HCT116 (cell line): Measurements from ENCODE around the gene ETV7. TPM values are rescaled to one million over a fixed set of nuclear protein-coding genes. Genes with fewer than 3 reads are reported as not detected.

ENCODE experiments used
- ATAC-seq: fragments of 200-7000 bp; cut with Tn5 transposase; 2 replicates; pipeline ENCODE4 v1.9.1; 2020; ENCODE audit warnings: mild to moderate bottlenecking, moderate library complexity
- BruUV-seq: library from RNA; stranded (reverse); fragments of 400-500 nt; replicated peaks from 2 replicates; lab custom pipeline; 2021; lab: Mats Ljungman, UMichigan
- CTCF ChIA-PET: fragments of 300-600 bp; sonication (Branson Sonifier 250); formaldehyde crosslinking; loops from one replicate; lab custom pipeline; 2021; ENCODE audit warnings: antibody characterized with exemption; lab: Charles Lee
- POLR2A ChIA-PET: fragments of 300-600, 350-600 bp; sonication (Branson Sonifier 250); formaldehyde crosslinking; loops from one replicate; lab custom pipeline; 2021; ENCODE audit warnings: antibody characterized with exemption; lab: Charles Lee
- RAD21 ChIA-PET, 2 experiments: fragments of 300-600 bp; sonication (Branson Sonifier 250); formaldehyde crosslinking; loops; one replicate each; lab custom pipeline; 2023; ENCODE audit warnings: low total read pairs in 2 of 2; ENCODE audit not compliant: uncharacterized antibody in 2 of 2, unreplicated experiment in 2 of 2, low non-redundant PET in 1 of 2; lab: Charles Lee
- DNase-seq: peaks from one replicate; pipeline ENCODE4 v3.0.0-alpha.2; 2010; ENCODE audit warnings: low read depth, low spot score
- H2AFZ ChIP-seq: fragments of 200-600 bp; shearing (Covaris generic), sonication (generic); 2 replicates; pipeline ENCODE4 v1.6.1; 2017; ENCODE audit warnings: low read depth, mixed run types, mixed read lengths, antibody characterized with exemption, low read length; ENCODE audit not compliant: poor library complexity, severe bottlenecking
- H3K27ac ChIP-seq: 2 replicates; pipeline ENCODE4 v1.5.1; 2012; ENCODE audit warnings: low read depth, low read length
- H3K27me3 ChIP-seq: fragments of 200-600 bp; sonication (generic); 2 replicates; pipeline ENCODE4 v1.6.1; 2016; ENCODE audit warnings: mixed run types, low read length, mixed read lengths; ENCODE audit not compliant: insufficient read depth
- H3K36me3 ChIP-seq, 2 experiments: fragments of 200-500 bp in 1 of 2; fragments of 200-600 bp in 1 of 2; sonication (Bioruptor generic) in 1 of 2; sonication (generic) in 1 of 2; 2 replicates each; pipeline versions ENCODE4 v1.5.1 to v1.6.1; 2014 to 2016; ENCODE audit warnings: low read length in 2 of 2, inconsistent platforms in 1 of 2, mixed read lengths in 1 of 2, mixed run types in 1 of 2; ENCODE audit not compliant: insufficient read depth in 2 of 2, control insufficient read depth in 1 of 2
- H3K4me1 ChIP-seq, 2 experiments: fragments of 200-600 bp in 1 of 2; sonication (generic) in 1 of 2; 2 replicates each; pipeline versions ENCODE4 v1.5.1 to v1.6.1; 2012 to 2017; ENCODE audit warnings: low read length in 2 of 2, inconsistent platforms in 1 of 2, mild to moderate bottlenecking in 1 of 2, mixed read lengths in 1 of 2, mixed run types in 1 of 2, moderate library complexity in 1 of 2; ENCODE audit not compliant: insufficient read depth in 2 of 2, control insufficient read depth in 1 of 2
- H3K4me2 ChIP-seq: fragments of 200-600 bp; sonication (generic); 2 replicates; pipeline ENCODE4 v1.6.1; 2017; ENCODE audit warnings: mixed run types, low read length, mixed read lengths
- H3K4me3 ChIP-seq, 2 experiments: fragments of 200-600 bp in 1 of 2; sonication (generic) in 1 of 2; replicated peaks in 1 of 2; 2 replicates each; pipeline ENCODE4 v1.5.1; 2011 to 2016; ENCODE audit warnings: low read length in 2 of 2, control low read depth in 1 of 2, low read depth in 1 of 2, mild to moderate bottlenecking in 1 of 2, mixed read lengths in 1 of 2, mixed run types in 1 of 2
- H3K79me2 ChIP-seq: fragments of 200-600 bp; sonication (generic); 2 replicates; pipeline ENCODE4 v1.6.1; 2017; ENCODE audit warnings: mild to moderate bottlenecking, mixed run types, low read length, moderate library complexity, mixed read lengths; ENCODE audit not compliant: insufficient read depth
- H3K9ac ChIP-seq: fragments of 200-600 bp; sonication (generic); 2 replicates; pipeline ENCODE4 v1.6.1; 2016; ENCODE audit warnings: low read length, mixed read lengths
- H3K9me2 ChIP-seq: fragments of 200-600 bp; sonication (generic), shearing (Covaris generic); 2 replicates; pipeline ENCODE4 v1.6.1; 2017; ENCODE audit warnings: mixed run types, mild to moderate bottlenecking, moderate library complexity; ENCODE audit not compliant: insufficient read depth
- H3K9me3 ChIP-seq, 2 experiments: fragments of 200-500 bp in 1 of 2; fragments of 200-600 bp in 1 of 2; sonication (Bioruptor generic) in 1 of 2; sonication (generic) in 1 of 2; 2 replicates each; pipeline ENCODE4 v1.6.1; 2014 to 2017; ENCODE audit warnings: low read length in 2 of 2, mixed read lengths in 2 of 2, inconsistent platforms in 1 of 2, low read depth in 1 of 2, mild to moderate bottlenecking in 1 of 2, mixed run types in 1 of 2, moderate library complexity in 1 of 2; ENCODE audit not compliant: control insufficient read depth in 1 of 2, insufficient read depth in 1 of 2
- H4K20me1 ChIP-seq: fragments of 200-600 bp; sonication (generic), shearing (Covaris generic); 2 replicates; pipeline ENCODE4 v1.6.1; 2017; ENCODE audit warnings: mixed run types, mild to moderate bottlenecking, moderate library complexity; ENCODE audit not compliant: insufficient read depth
- CEBPB ChIP-seq: IDR thresholded peaks from 2 replicates; pipeline ENCODE4 v1.6.1; 2012; ENCODE audit warnings: low read depth
- EZH2 ChIP-seq: fragments of 200-600 bp; sonication (generic); IDR thresholded peaks from 2 replicates; pipeline ENCODE4 v1.6.1; 2017; ENCODE audit warnings: antibody characterized with exemption, mixed run types
- EZH2phosphoT487 ChIP-seq: fragments of 200-600 bp; IDR thresholded peaks from 2 replicates; pipeline ENCODE4 v1.6.1; 2018; ENCODE audit warnings: antibody characterized with exemption, borderline replicate concordance
- FOSL1 ChIP-seq: IDR thresholded peaks from 2 replicates; pipeline ENCODE4 v1.6.1; 2012; ENCODE audit warnings: low read depth
- POLR2A ChIP-seq: IDR thresholded peaks from 2 replicates; pipeline ENCODE4 v1.7.0; 2011; ENCODE audit warnings: borderline replicate concordance; ENCODE audit not compliant: insufficient read depth, insufficient read length; ENCODE audit errors: extremely low read depth
- RAD21 ChIP-seq: IDR thresholded peaks from 2 replicates; pipeline ENCODE4 v1.6.1; 2012; ENCODE audit warnings: low read depth, mild to moderate bottlenecking
- SRF ChIP-seq: IDR thresholded peaks from 2 replicates; pipeline ENCODE4 v1.6.1; 2012; ENCODE audit warnings: low read depth
- ZFX ChIP-seq: fragments of 450-650 bp; IDR thresholded peaks from 2 replicates; pipeline ENCODE4 v1.6.1; 2017
- ZNF274 ChIP-seq: fragments of 200-500 bp; sonication (Bioruptor generic); IDR thresholded peaks from 2 replicates; pipeline ENCODE4 v1.6.1; 2014; ENCODE audit warnings: mild to moderate bottlenecking, low read depth, low read length, inconsistent platforms
- intact Hi-C: fragments of 100-400 bp; cut with micrococcal nuclease; formaldehyde crosslinking; loops from 2 replicates; pipeline ENCODE4 v1.10.0; 2022
- total RNA-seq: library from RNA; stranded (reverse); gene quantifications from one replicate; pipeline ENCODE4 v1.2.1, GENCODE V29; 2021; ENCODE audit not compliant: unreplicated experiment
- TF ChIP-seq, protein P1 (sequence below): IDR thresholded peaks from 2 replicates; pipeline ENCODE4 v1.6.1; 2011; ENCODE audit warnings: mild to moderate bottlenecking, low read length, moderate library complexity; ENCODE audit not compliant: insufficient replicate concordance; ENCODE audit errors: extremely low read depth
- TF ChIP-seq, protein P2 (sequence below): IDR thresholded peaks from 2 replicates; pipeline ENCODE4 v1.6.1; 2012

ETV7 gene
- total RNA-seq, 1 experiment from 2014 or later: 1.0 TPM

DNA sequence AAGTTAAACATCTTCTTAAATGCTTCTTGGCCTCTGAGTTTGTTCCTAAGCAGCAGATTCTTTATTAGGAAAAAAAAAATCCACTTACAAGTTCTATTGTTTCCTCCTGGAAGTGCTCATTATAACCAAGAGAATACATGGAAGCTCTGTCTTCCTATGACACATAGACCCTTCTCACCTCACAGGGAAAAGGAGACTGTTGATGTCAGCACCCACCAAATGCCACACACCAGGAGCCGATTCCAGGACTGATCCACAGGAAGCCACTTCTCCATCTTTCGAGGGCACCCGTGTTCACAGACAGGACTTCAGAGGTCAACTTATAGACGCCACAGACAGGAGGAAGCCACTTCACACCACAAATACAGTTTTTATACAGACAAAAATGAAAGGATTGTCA is 37.4 kb downstream of the ETV7 start:
- no TSS peak for BruUV-seq
- ChIA-PET POLR2A (no interaction called here), RAD21 (no interaction called here), CTCF (interaction anchor here (1.7 kb wide), 1 partner anchor 9 kb away, joined by 6 read pairs; no protein-coding TSS in a partner anchor)
- Histone ChIP-seq H3K4me1 (peaks cover 0 to 10% of the 10 kb centered on the region in 2 experiments; a peak in 1 of 4 replicates), H3K27ac (no peak overlapping the region), H3K9me2 (no peaks in the 10 kb centered on the region), H3K36me3 (no peaks in the 10 kb centered on the region), H3K9ac (no peak overlapping the region), H3K9me3 (peaks cover 0 to 5% of the 10 kb centered on the region in 2 experiments; a peak in 1 of 4 replicates), H3K4me3 (no peak overlapping the region), H3K4me2 (no peak overlapping the region), H3K27me3 (no peaks in the 10 kb centered on the region), H3K79me2 (no peaks in the 10 kb centered on the region), H2AFZ (no peak overlapping the region)
- intact Hi-C loops: no loop called here
- DNase-seq: no peak
- TF ChIP-seq, protein P1, sequence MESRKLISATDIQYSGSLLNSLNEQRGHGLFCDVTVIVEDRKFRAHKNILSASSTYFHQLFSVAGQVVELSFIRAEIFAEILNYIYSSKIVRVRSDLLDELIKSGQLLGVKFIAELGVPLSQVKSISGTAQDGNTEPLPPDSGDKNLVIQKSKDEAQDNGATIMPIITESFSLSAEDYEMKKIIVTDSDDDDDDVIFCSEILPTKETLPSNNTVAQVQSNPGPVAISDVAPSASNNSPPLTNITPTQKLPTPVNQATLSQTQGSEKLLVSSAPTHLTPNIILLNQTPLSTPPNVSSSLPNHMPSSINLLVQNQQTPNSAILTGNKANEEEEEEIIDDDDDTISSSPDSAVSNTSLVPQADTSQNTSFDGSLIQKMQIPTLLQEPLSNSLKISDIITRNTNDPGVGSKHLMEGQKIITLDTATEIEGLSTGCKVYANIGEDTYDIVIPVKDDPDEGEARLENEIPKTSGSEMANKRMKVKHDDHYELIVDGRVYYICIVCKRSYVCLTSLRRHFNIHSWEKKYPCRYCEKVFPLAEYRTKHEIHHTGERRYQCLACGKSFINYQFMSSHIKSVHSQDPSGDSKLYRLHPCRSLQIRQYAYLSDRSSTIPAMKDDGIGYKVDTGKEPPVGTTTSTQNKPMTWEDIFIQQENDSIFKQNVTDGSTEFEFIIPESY: no peak
- TF ChIP-seq, protein P2, sequence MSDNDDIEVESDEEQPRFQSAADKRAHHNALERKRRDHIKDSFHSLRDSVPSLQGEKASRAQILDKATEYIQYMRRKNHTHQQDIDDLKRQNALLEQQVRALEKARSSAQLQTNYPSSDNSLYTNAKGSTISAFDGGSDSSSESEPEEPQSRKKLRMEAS: no peak
- TF ChIP-seq FOSL1: no peak
- TF ChIP-seq, all 23 proteins: peak for 0
- no peak for ATAC-seq
- H4K20me1 ChIP-seq: no peaks in the 10 kb centered on the region

DNA sequence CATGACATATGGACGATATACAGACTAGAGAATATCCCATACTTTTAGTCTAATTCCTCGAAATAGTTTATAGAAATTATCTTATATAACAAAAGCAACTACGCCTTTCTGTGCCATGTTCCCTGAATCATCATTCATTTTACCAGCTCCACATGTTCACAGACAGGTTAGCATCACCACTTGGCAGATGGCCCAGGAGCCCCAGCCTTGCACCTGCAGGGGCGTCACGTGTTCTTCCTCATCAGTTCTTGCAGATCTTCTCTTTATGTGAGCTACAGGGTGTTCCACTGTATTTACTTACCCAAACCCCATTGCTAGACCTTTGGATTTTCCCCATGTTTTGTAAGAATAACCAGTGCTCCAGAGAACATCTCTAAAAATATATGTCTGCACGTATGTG is 38.2 kb downstream of the ETV7 start:
- no peak overlapping the region for H3K27ac ChIP-seq
- H3K9ac ChIP-seq: no peak overlapping the region
- H3K9me2 ChIP-seq: no peaks in the 10 kb centered on the region
- peaks cover 0 to 10% of the 10 kb centered on the region in 2 experiments; a peak in 1 of 4 replicates for H3K4me1 ChIP-seq
- BruUV-seq: no TSS peak
- H3K27me3 ChIP-seq: no peaks in the 10 kb centered on the region
- ChIA-PET RAD21 (no interaction called here), CTCF (interaction anchor here (1.7 kb wide), 1 partner anchor 8 kb away, joined by 6 read pairs; no protein-coding TSS in a partner anchor), POLR2A (no interaction called here)
- H2AFZ ChIP-seq: no peak overlapping the region
- H3K4me2 ChIP-seq: no peak overlapping the region
- TF ChIP-seq EZH2: no peak
- no peak for TF ChIP-seq EZH2phosphoT487
- no peak for TF ChIP-seq ZNF274
- TF ChIP-seq, protein P1: no peak
- no peak for TF ChIP-seq SRF
- no peak for TF ChIP-seq CEBPB
- TF ChIP-seq POLR2A: no peak
- TF ChIP-seq ZFX: no peak
- TF ChIP-seq RAD21: no peak
- no peak for TF ChIP-seq FOSL1
- H4K20me1 ChIP-seq: no peaks in the 10 kb centered on the region
- H3K4me3 ChIP-seq: no peak overlapping the region
- H3K36me3 ChIP-seq: no peaks in the 10 kb centered on the region
- intact Hi-C loops: no loop called here
- H3K9me3 ChIP-seq: peaks cover 0 to 5% of the 10 kb centered on the region in 2 experiments; a peak in 1 of 4 replicates
- DNase-seq (no peak), ATAC-seq (no peak)
- no peaks in the 10 kb centered on the region for H3K79me2 ChIP-seq
